GM18507 (cell line): Measurements from ENCODE around the gene TPM2.
"Not testable (repeated sequence)": the region's sequence is repeated elsewhere in the genome, so short reads cannot be mapped to it uniquely, and the experiment has no call there.

Source experiments
- DNase-seq: peaks from one replicate; pipeline ENCODE4 v3.0.0; 2011; ENCODE audit warnings: low read depth; ENCODE audit not compliant: insufficient read length; ENCODE audit errors: extremely low spot score
- FAIRE-seq: peaks from 2 replicates; lab custom pipeline; 2011; peaks lifted over from hg19 to GRCh38; lab: Jason Lieb, UNC

The TPM2 gene

GRCh38 chr9:35659340-35659739, 30.4 kb downstream of the TPM2 start:
- FAIRE-seq (no peak), DNase-seq (no peak)

GRCh38 chr9:35658968-35659220, 30.8 kb downstream of the TPM2 start:
- FAIRE-seq: no peak
- DNase-seq: no peak

GRCh38 chr9:35658137-35658967, 31.4 kb downstream of the TPM2 start, which contains the start of gene CCDC107:
Gene CCDC107 (plus strand): TSS chr9:35658292. CDS start chr9:35658380, 88 bp downstream.
- peak; percentile 86 for DNase-seq
- no peak for FAIRE-seq

- FAIRE-seq (peak; percentile 89), DNase-seq (peak; percentile 85)
Measured at GRCh38 chr9:35657546-35658136, 32.1 kb downstream of the TPM2 start, which contains the start of gene RMRP. Gene RMRP (minus strand): TSS chr9:35658019.

GRCh38 chr9:35656831-35657545, 32.7 kb downstream of the TPM2 start:
- no peak for FAIRE-seq

GRCh38 chr9:35656348-35656747, 33.4 kb downstream of the TPM2 start:
- no peak for DNase-seq
- FAIRE-seq: no peak

More at GRCh38 chr9:35656831-35657545, 32.7 kb downstream of the TPM2 start:
- DNase-seq: no peak

GRCh38 chr9:35653611-35654010, 36.1 kb downstream of the TPM2 start:
- DNase-seq: no peak
- FAIRE-seq: no peak

- FAIRE-seq (no peak), DNase-seq (no peak)
Measured at GRCh38 chr9:35652829-35653209, 36.9 kb downstream of the TPM2 start.

GRCh38 chr9:35651956-35652828, 37.5 kb downstream of the TPM2 start:
- no peak for DNase-seq
- no peak for FAIRE-seq

- DNase-seq: no peak
- FAIRE-seq: peak; percentile 5
Measured at GRCh38 chr9:35650341-35651158, 39.2 kb downstream of the TPM2 start, which contains the start of gene SIT1. Gene SIT1 (minus strand): TSS chr9:35650931. CDS start chr9:35650853, 78 bp downstream.

- no peak for DNase-seq
- FAIRE-seq: peak; percentile 52
Measured at GRCh38 chr9:35649431-35650340, 40.0 kb downstream of the TPM2 start.

GRCh38 chr9:35646533-35647265, 43.0 kb downstream of the TPM2 start:
- peak; percentile 89 for FAIRE-seq

GRCh38 chr9:35646153-35646532, 43.6 kb downstream of the TPM2 start:
- FAIRE-seq (no peak), DNase-seq (no peak)

More at GRCh38 chr9:35646533-35647265, 43.0 kb downstream of the TPM2 start:
- DNase-seq: peak; percentile 91

- FAIRE-seq, DNase-seq: not testable (repeated sequence)
Measured at GRCh38 chr9:35645736-35646135, 44.0 kb downstream of the TPM2 start.

GRCh38 chr9:35643046-35643445, 46.7 kb downstream of the TPM2 start:
- no peak for FAIRE-seq
- no peak for DNase-seq

- DNase-seq, FAIRE-seq: not testable (repeated sequence)
Measured at GRCh38 chr9:35641478-35641877, 48.2 kb downstream of the TPM2 start.

GRCh38 chr9:35640431-35640830, 49.3 kb downstream of the TPM2 start:
- FAIRE-seq, DNase-seq: not testable (repeated sequence)
